GM18502 (cell line): ENCODE results near the gene MACROD1.

Experiments
- ATAC-seq: cut with Tn5 transposase; IDR thresholded peaks from one replicate; pipeline ENCODE4 v1.9.1; 2021; ENCODE audit warnings: mild to moderate bottlenecking; ENCODE audit not compliant: unreplicated experiment, poor library complexity

MACROD1 gene

GRCh38 chr11:64007629-64008282 is 158.2 kb downstream of the MACROD1 start:
- ATAC-seq = no peak

GRCh38 chr11:64007160-64007628 is 158.7 kb downstream of the MACROD1 start:
- no peak for ATAC-seq

GRCh38 chr11:64006398-64006797 is 159.5 kb downstream of the MACROD1 start:
- ATAC-seq = no peak

GRCh38 chr11:64005691-64006090 is 160.2 kb downstream of the MACROD1 start:
- no peak for ATAC-seq

GRCh38 chr11:64004590-64004984 is 161.3 kb downstream of the MACROD1 start:
- no peak for ATAC-seq

- no peak for ATAC-seq
Observed at GRCh38 chr11:64003807-64004589, 161.9 kb downstream of the MACROD1 start.

- no peak for ATAC-seq
Observed at GRCh38 chr11:64001484-64002420, 164.2 kb downstream of the MACROD1 start.

GRCh38 chr11:64000740-64001483 is 165.0 kb downstream of the MACROD1 start:
- ATAC-seq = no peak

GRCh38 chr11:64000026-64000739 is 165.7 kb downstream of the MACROD1 start:
- peak; percentile 55 for ATAC-seq

- ATAC-seq = no peak
Observed at GRCh38 chr11:63999349-64000025, 166.4 kb downstream of the MACROD1 start.

GRCh38 chr11:63998558-63999348 is 167.2 kb downstream of the MACROD1 start:
- no peak for ATAC-seq

- ATAC-seq = no peak
Observed at GRCh38 chr11:63997801-63998337, 168.0 kb downstream of the MACROD1 start.

- ATAC-seq = no peak
Observed at GRCh38 chr11:63997104-63997700, 168.7 kb downstream of the MACROD1 start.

GRCh38 chr11:63996512-63996911 is 169.4 kb downstream of the MACROD1 start:
- no peak for ATAC-seq

GRCh38 chr11:63993993-63994392 is 171.9 kb downstream of the MACROD1 start:
- no peak for ATAC-seq

- no peak for ATAC-seq
Observed at GRCh38 chr11:63993100-63993499, 172.8 kb downstream of the MACROD1 start.

- ATAC-seq = no peak
Observed at GRCh38 chr11:63991558-63991957, 174.4 kb downstream of the MACROD1 start.
